SW 1271 (cell line): ENCODE measurements around the gene ARHGAP42.

Source experiments
- DNase-seq, 2 experiments: peaks; one replicate each; lab custom pipeline; 2025; lab: John Stamatoyannopoulos, UW

The ARHGAP42 gene

GRCh38 chr11:101022256-101022655 lies 335.2 kb downstream of the ARHGAP42 start:
- DNase-seq = no peak

DNA sequence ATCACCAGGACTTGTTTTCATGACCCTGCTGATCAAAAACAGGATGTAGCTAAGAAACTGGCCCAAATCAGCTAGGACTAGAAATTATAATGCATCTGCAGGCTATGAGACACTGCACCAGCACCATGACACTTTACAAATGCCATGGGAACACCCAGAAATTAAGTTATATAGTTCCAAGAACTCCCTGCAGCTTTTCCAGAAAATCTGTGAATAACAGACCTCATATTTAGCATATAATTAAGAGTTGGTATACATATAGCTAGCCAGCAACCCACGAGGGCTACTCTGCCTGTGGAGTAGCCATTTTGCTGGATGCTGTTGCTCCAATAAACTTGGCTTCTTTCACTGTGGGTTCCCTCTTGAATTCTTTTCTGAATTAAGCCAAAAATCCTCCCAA lies 341.6 kb downstream of the ARHGAP42 start:
- DNase-seq = no peak

- no peak for DNase-seq
Measured at GRCh38 chr11:101030015-101030414, 342.9 kb downstream of the ARHGAP42 start.

- DNase-seq = no peak
Measured at GRCh38 chr11:101030692-101031091, 343.6 kb downstream of the ARHGAP42 start.

GRCh38 chr11:101031713-101032112 lies 344.6 kb downstream of the ARHGAP42 start:
- no peak for DNase-seq

GRCh38 chr11:101032991-101033390 lies 345.9 kb downstream of the ARHGAP42 start:
- no peak for DNase-seq

- DNase-seq = no peak
Measured at GRCh38 chr11:101034076-101034475, 347.0 kb downstream of the ARHGAP42 start.

- no peak for DNase-seq
Measured at GRCh38 chr11:101035872-101036271, 348.8 kb downstream of the ARHGAP42 start.
